Measurements from ENCODE around the gene ZMIZ1. TPM values are rescaled to one million over a fixed set of nuclear protein-coding genes. Genes with fewer than 3 reads are reported as not detected.

ZMIZ1 gene
- total RNA-seq, 1 donor from 2014 or later = 85.2 TPM

GRCh38 chr10:79021331-79021907, 47.3 kb upstream of the ZMIZ1 start:
- no peak overlapping the region for H3K27ac Mint-ChIP-seq
- H3K4me1 Mint-ChIP-seq (ENCODE audit: low read depth) = peaks cover 15% of the 10 kb centered on the region

GRCh38 chr10:79021948-79022499, 46.7 kb upstream of the ZMIZ1 start:
- no peaks in the 10 kb centered on the region for H3K27me3 Mint-ChIP-seq
- H3K4me3 Mint-ChIP-seq (ENCODE audit: low read depth) = no peak overlapping the region
- H3K27ac Mint-ChIP-seq = no peak overlapping the region
- H3K36me3 Mint-ChIP-seq (ENCODE audit: insufficient read depth) = no peaks in the 10 kb centered on the region
- no peaks in the 10 kb centered on the region for H3K9me3 Mint-ChIP-seq (ENCODE audit: low read depth)
- TF ChIP-seq CTCF (IDR thresholded peaks at IDR 0.05; ENCODE audit: unreplicated experiment) = no peak
- peaks cover 16% of the 10 kb centered on the region for H3K4me1 Mint-ChIP-seq (ENCODE audit: low read depth)
- no peak for DNase-seq (ENCODE audit: low spot score, unreplicated experiment)

More at GRCh38 chr10:79021331-79021907, 47.3 kb upstream of the ZMIZ1 start:
- Mint-ChIP-seq H3K9me3 (ENCODE audit: low read depth) (no peaks in the 10 kb centered on the region), H3K4me3 (ENCODE audit: low read depth) (no peak overlapping the region), H3K27me3 (no peaks in the 10 kb centered on the region), H3K36me3 (ENCODE audit: insufficient read depth) (no peaks in the 10 kb centered on the region)
- DNase-seq (ENCODE audit: low spot score, unreplicated experiment) = no peak
- no peak for TF ChIP-seq CTCF (IDR thresholded peaks at IDR 0.05; ENCODE audit: unreplicated experiment)

- Mint-ChIP-seq H3K27ac (no peak overlapping the region), H3K27me3 (no peaks in the 10 kb centered on the region), H3K36me3 (ENCODE audit: insufficient read depth) (no peaks in the 10 kb centered on the region), H3K4me3 (ENCODE audit: low read depth) (no peak overlapping the region), H3K4me1 (ENCODE audit: low read depth) (peaks cover 23% of the 10 kb centered on the region), H3K9me3 (ENCODE audit: low read depth) (no peaks in the 10 kb centered on the region)
- no peak for DNase-seq (ENCODE audit: low spot score, unreplicated experiment)
- TF ChIP-seq CTCF (IDR thresholded peaks at IDR 0.05; ENCODE audit: unreplicated experiment) = no peak
These were observed 46.1 kb upstream of the ZMIZ1 start for GRCh38 chr10:79022565-79023230.

- TF ChIP-seq CTCF (IDR thresholded peaks at IDR 0.05; ENCODE audit: unreplicated experiment) = no peak
- H3K27me3 Mint-ChIP-seq = no peaks in the 10 kb centered on the region
- H3K27ac Mint-ChIP-seq = no peak overlapping the region
- no peaks in the 10 kb centered on the region for H3K36me3 Mint-ChIP-seq (ENCODE audit: insufficient read depth)
- H3K4me3 Mint-ChIP-seq (ENCODE audit: low read depth) = no peak overlapping the region
- DNase-seq (ENCODE audit: low spot score, unreplicated experiment) = no peak
- no peaks in the 10 kb centered on the region for H3K9me3 Mint-ChIP-seq (ENCODE audit: low read depth)
- peaks cover 28% of the 10 kb centered on the region for H3K4me1 Mint-ChIP-seq (ENCODE audit: low read depth)
These were observed 45.3 kb upstream of the ZMIZ1 start for GRCh38 chr10:79023240-79024162.

- Mint-ChIP-seq H3K4me3 (ENCODE audit: low read depth) (no peak overlapping the region), H3K27ac (no peak overlapping the region), H3K4me1 (ENCODE audit: low read depth) (peaks cover 28% of the 10 kb centered on the region), H3K36me3 (ENCODE audit: insufficient read depth) (no peaks in the 10 kb centered on the region), H3K27me3 (peaks cover under 1% of the 10 kb centered on the region), H3K9me3 (ENCODE audit: low read depth) (no peaks in the 10 kb centered on the region)
- DNase-seq (ENCODE audit: low spot score, unreplicated experiment) = no peak
- no peak for TF ChIP-seq CTCF (IDR thresholded peaks at IDR 0.05; ENCODE audit: unreplicated experiment)
These were observed 44.5 kb upstream of the ZMIZ1 start for GRCh38 chr10:79024296-79024695.
